ENCODE results near the gene MYH9.

Gene MYH9

DNA sequence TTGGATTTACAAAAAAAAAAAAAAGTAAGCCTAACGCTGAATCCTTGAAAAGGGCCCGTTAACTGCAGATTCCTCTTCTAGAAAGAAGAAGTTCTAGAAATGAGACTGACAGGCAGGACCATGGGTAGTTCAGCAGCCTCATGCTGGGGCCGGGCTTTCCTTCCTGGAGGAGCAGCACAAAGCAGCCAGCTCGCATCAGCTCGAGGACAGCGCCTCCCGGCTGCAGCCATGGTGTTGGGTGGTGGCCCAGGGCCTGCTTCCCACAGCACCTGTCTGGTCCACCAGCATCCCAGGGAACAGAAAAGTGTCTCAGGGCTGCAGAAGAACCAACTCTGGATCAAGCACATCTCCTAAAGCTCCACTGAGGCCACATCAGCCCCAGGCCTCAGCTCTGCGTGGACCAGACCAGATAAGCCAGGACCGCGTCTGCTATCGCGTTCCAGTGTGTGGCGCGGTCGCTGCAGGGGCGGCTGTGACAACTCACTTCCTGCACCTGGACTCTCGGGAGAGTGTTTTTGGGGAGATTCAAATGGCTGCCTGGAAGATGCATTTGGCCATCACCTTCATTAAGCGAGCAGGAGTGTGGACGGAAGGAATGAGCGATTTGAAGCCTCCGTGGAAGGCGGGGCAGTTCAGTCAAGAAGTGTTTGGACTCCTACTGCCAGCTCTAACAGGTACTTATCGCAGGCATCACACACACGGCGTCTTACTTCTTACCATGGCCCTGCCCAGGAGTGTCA, 53.5 kb downstream of the MYH9 start:
- TF ChIP-seq, protein P1, sequence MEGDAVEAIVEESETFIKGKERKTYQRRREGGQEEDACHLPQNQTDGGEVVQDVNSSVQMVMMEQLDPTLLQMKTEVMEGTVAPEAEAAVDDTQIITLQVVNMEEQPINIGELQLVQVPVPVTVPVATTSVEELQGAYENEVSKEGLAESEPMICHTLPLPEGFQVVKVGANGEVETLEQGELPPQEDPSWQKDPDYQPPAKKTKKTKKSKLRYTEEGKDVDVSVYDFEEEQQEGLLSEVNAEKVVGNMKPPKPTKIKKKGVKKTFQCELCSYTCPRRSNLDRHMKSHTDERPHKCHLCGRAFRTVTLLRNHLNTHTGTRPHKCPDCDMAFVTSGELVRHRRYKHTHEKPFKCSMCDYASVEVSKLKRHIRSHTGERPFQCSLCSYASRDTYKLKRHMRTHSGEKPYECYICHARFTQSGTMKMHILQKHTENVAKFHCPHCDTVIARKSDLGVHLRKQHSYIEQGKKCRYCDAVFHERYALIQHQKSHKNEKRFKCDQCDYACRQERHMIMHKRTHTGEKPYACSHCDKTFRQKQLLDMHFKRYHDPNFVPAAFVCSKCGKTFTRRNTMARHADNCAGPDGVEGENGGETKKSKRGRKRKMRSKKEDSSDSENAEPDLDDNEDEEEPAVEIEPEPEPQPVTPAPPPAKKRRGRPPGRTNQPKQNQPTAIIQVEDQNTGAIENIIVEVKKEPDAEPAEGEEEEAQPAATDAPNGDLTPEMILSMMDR (IDR thresholded peaks at IDR 0.05; ENCODE audit: borderline replicate concordance, control extremely low read depth, extremely low read depth, insufficient read depth, missing control alignments) = no peak
- in situ Hi-C loops (cut with MboI; ENCODE audit: low sequenced_read_pairs, unreplicated experiment) = no loop called here

DNA sequence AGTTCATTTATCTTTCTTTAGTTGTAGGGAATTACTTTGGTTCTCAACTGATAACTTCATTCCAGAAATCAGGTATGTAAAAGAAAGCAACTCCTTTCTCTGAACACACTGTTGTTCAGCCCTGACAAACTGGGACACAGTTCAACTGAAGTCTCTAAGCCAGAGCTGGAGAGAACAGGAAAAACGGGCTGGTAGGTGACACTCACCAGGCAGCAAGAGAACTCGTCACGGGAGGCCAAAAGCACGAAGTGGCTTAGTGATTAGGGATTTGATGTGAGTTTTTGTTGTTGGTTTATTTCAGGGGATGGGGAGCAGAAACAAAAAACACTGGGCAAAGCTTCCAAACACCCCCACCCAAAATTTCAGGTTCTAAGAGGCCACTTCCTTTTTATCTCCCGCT, 54.1 kb downstream of the MYH9 start:
- TF ChIP-seq, protein P1 (IDR thresholded peaks at IDR 0.05; ENCODE audit: borderline replicate concordance, control extremely low read depth, extremely low read depth, insufficient read depth, missing control alignments) = no peak
- DNase-seq (ENCODE audit: low spot score) = no peak
- in situ Hi-C loops (cut with MboI; ENCODE audit: low sequenced_read_pairs, unreplicated experiment) = no loop called here

More for the DNA sequence above, 53.5 kb downstream of the MYH9 start:
- DNase-seq (ENCODE audit: low spot score) = no peak

DNA sequence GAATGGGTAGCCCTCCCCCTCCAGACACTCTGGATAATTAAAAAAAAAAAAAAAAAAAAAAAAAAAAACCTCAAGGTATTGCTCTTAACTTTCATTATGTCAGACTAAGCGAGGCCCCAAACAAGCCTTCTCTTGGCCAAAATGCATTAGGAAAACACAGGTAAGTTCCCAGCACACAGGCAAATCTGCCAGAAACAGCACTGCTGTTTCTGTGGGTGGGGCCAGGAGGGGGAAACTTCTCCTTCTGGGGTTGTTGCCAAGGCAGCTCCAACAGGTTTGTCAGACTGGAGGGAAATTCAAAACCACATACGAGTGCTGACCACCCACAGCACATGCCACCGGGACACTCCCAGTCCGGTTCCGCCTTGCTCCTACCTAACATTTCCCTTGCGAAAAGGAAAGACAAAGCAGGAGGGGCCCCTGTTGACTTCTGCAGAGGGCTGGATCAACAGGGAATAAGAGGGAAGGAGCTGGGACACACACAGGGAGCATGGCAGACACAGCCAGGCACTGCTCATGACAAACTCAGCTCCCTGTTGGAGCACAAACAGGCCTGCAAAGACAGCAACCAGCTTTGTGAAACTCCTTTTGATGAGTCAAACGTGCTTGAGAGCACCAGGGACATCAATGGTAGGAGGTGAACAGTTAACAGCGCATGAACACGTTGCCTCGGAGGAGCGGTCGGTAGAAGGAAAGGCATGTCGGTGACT, 55.0 kb downstream of the MYH9 start:
- TF ChIP-seq, protein P1 (IDR thresholded peaks at IDR 0.05; ENCODE audit: borderline replicate concordance, control extremely low read depth, extremely low read depth, insufficient read depth, missing control alignments) = no peak
- peak; percentile 77 for DNase-seq (ENCODE audit: low spot score)
- in situ Hi-C loops (cut with MboI; ENCODE audit: low sequenced_read_pairs, unreplicated experiment) = no loop called here

DNA sequence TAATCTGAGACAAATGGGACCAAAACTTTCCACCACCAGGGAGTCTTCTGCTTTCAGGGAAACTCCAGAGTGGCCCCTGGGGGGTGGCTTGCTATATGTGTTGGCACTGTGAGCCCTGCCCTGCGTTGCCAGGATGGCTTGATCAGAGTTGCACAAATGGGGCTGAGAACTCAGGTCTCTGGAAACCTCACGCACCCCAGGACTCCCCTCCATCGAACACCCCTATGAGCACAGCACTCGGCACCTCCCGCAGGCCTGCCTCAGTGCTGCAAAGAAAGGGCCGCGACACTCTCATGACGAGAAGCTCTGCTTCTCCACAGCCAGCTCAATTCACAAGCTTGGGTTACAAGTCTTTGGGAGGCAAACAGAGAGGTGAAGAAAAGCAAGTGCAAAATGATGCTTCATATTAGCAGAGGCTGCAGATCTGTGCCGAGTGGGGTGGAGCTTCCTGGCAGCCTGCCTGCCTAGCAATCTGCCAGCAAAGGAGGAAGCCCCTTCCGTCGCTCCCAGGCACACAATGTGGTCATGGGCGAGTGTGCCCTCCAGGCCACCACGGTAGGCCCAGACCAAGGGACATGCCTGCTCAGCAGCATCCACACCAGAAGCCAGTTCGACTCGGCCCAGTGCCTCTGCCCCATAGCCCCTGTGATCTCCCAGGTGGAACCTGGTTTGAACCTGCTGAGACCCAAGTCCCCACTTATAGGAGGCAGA, 55.7 kb downstream of the MYH9 start:
- TF ChIP-seq, protein P1 (IDR thresholded peaks at IDR 0.05; ENCODE audit: borderline replicate concordance, control extremely low read depth, extremely low read depth, insufficient read depth, missing control alignments) = no peak
- in situ Hi-C loops (cut with MboI; ENCODE audit: low sequenced_read_pairs, unreplicated experiment) = no loop called here
- peak; percentile 58 for DNase-seq (ENCODE audit: low spot score)

DNA sequence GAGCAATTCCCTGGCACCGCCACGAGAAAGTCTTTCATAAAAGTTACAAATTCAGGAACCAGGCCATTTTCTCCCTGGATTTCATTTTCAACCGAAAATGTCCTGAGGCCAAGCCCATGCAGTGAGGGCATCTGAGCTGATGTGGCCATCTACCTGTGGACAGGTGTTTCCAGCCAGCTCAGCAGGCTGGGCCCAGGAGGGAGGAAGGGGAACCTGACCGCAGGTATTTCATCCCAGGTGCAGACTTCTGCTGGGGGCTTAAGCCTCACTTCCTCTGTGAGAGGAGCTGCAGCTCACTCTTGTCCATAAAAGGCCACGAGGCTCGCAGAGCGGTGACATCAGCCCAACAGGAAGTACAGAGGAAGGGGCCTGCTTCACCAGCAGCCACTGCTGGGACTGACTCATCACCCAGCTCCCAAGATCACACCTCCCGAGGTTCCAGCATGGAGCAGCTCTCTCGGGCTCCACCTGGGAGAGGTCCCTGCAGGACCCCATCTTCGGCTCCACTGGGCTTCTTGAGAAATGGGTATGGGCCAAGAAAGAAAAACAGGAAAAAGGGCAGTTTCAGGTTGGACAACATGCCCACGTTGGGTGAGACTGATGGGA, 56.4 kb downstream of the MYH9 start:
- in situ Hi-C loops (cut with MboI; ENCODE audit: low sequenced_read_pairs, unreplicated experiment) = no loop called here
- DNase-seq (ENCODE audit: low spot score) = peak; percentile 89
- TF ChIP-seq, protein P1 (IDR thresholded peaks at IDR 0.05; ENCODE audit: borderline replicate concordance, control extremely low read depth, extremely low read depth, insufficient read depth, missing control alignments) = no peak

DNA sequence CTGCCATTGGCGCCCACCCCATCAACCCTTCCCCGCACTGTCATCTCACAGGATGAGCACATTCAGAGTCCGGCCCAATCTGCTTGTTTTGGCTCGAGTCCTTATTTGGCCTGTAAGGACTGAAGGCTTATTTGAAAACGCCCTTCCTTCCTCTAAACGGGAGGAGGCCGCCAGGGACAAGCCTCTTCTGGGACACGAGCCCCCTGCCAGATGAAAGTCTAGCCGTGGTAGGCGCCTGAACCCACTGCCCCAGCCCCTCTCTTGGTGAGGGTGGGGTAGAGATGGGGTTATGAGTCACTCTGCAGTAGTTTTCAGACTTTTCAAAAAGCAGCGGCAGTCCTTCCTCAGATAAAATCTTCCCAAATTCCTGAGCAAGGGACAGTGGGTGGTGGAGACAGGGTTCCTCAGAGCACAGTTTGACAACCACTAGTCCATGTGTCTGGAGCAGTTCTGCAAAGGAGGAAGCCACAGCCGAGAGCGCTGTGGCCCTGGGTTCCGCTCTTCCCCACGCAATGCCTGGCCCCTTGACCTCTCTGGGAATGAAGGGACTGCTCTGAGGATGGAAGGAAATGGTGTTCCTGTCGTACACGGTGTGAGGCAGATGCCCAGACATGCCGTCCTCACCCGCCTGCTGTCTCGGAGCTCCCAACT, 57.0 kb downstream of the MYH9 start:
- TF ChIP-seq, protein P1 (IDR thresholded peaks at IDR 0.05; ENCODE audit: borderline replicate concordance, control extremely low read depth, extremely low read depth, insufficient read depth, missing control alignments) = no peak
- no peak for DNase-seq (ENCODE audit: low spot score)
- in situ Hi-C loops (cut with MboI; ENCODE audit: low sequenced_read_pairs, unreplicated experiment) = no loop called here
